ENCODE results near the gene PHF21A. TPM values are rescaled to one million over a fixed set of nuclear protein-coding genes. Genes with fewer than 3 reads are reported as not detected.
A peak's percentile ranks its signal among the peaks of the same experiment; 100 is the strongest.

PHF21A gene
- total and polyA plus RNA-seq, 2 of the 13 experiments (the other 11 are each of a cell fraction or from before 2014, with no cell fraction given): 4.1 to 34.6 TPM

- Histone ChIP-seq H4K20me1 (ENCODE audit: insufficient read depth, low read length) (peaks cover 4% of the 10 kb centered on the region; the same call in 1 of the 2 replicates), H3K4me2 (ENCODE audit: low read depth, low read length) (no peak overlapping the region), H2AFZ (ENCODE audit: low read length) (no peak overlapping the region), H3K27me3 (ENCODE audit: control insufficient read depth in 1 of 2, insufficient read depth in 2 of 2, low read length in 2 of 2) (no peaks in the 10 kb centered on the region), H3K9ac (ENCODE audit: insufficient read depth, low read depth, low read length) (no peak overlapping the region), H3K4me3 (replicated peaks in 1 of 3; ENCODE audit: insufficient read depth in 1 of 3, low read depth in 2 of 3, low read length in 3 of 3) (no peak overlapping the region), H3K9me3 (ENCODE audit: low read length) (no peaks in the 10 kb centered on the region), H3K4me1 (ENCODE audit: insufficient read depth, low read length) (no peaks in the 10 kb centered on the region), H3K36me3 (replicated peaks in 1 of 2; ENCODE audit: control insufficient read depth in 1 of 2, insufficient read depth in 2 of 2, low read length in 2 of 2) (peaks cover 7 to 40% of the 10 kb centered on the region in 2 experiments), H3K79me2 (ENCODE audit: insufficient read depth, low read length) (no peaks in the 10 kb centered on the region), H3K27ac (ENCODE audit: extremely low read length, insufficient read depth, low read length) (no peak overlapping the region)
- DNase-seq (ENCODE audit: low spot score) (no peak), ATAC-seq (no peak), FAIRE-seq (no peak)
- 63% methylated on average over 2 of the region's 2 CpGs for WGBS (ENCODE audit: low lambda C conversion rate)
- ChIA-PET CTCF (ENCODE audit: low intra/inter-chr PET ratio, low total read pairs) (no interaction called here), POLR2A (no interaction called here)
- intact Hi-C loops (cut with micrococcal nuclease; ENCODE audit: unreplicated experiment) (no loop called here), in situ Hi-C loops (cut with HindIII; ENCODE audit: extremely low pct_ligation_motif_present, low pct_unique_long_range_greater_than_20kb) (no loop called here)
- no peak for TF ChIP-seq ZNF615 (CRISPR knock-in tag; IDR thresholded peaks at IDR 0.05; ENCODE audit: borderline replicate concordance)
- no peak for TF ChIP-seq FOXA1 (IDR thresholded peaks at IDR 0.05)
- no peak for TF ChIP-seq FOXA1 (CRISPR knock-in tag; IDR thresholded peaks at IDR 0.05)
- no peak for TF ChIP-seq KDM2A (CRISPR knock-in tag; IDR thresholded peaks at IDR 0.05; ENCODE audit: borderline replicate concordance, low read depth)
- TF ChIP-seq ELF4 (CRISPR knock-in tag; IDR thresholded peaks at IDR 0.05; ENCODE audit: borderline replicate concordance): no peak
- BruUV-seq (replicated peaks): no TSS peak
Measured at GRCh38 chr11:45967506-45967905, 153.7 kb downstream of the PHF21A start.

GRCh38 chr11:45964911-45965389 lies 156.3 kb downstream of the PHF21A start:
- CTCF ChIA-PET (ENCODE audit: low intra/inter-chr PET ratio, low total read pairs): interaction anchor here (2.3 kb wide), 1 partner anchor 42 kb away, joined by 31 read pairs; no protein-coding TSS in a partner anchor
- intact Hi-C loops (cut with micrococcal nuclease; ENCODE audit: unreplicated experiment): loop anchor here (1.0 kb wide), 1 partner anchor 41 kb away; no protein-coding TSS in a partner anchor
- H3K27me3 ChIP-seq (ENCODE audit: control insufficient read depth in 1 of 2, insufficient read depth in 2 of 2, low read length in 2 of 2): no peaks in the 10 kb centered on the region
- POLR2A ChIA-PET: no interaction called here
- in situ Hi-C loops (cut with HindIII; ENCODE audit: extremely low pct_ligation_motif_present, low pct_unique_long_range_greater_than_20kb): no loop called here
- no peak overlapping the region for H3K4me2 ChIP-seq (ENCODE audit: low read depth, low read length)
- H4K20me1 ChIP-seq (ENCODE audit: insufficient read depth, low read length): peaks cover 4% of the 10 kb centered on the region
- H3K79me2 ChIP-seq (ENCODE audit: insufficient read depth, low read length): no peaks in the 10 kb centered on the region
- no TSS peak for BruUV-seq (replicated peaks)
- ATAC-seq: peak; percentile 97
- peak; percentile 54 for DNase-seq (ENCODE audit: low spot score)
- no peak overlapping the region for H3K4me3 ChIP-seq (replicated peaks in 1 of 3; ENCODE audit: insufficient read depth in 1 of 3, low read depth in 2 of 3, low read length in 3 of 3)
- H3K36me3 ChIP-seq (replicated peaks in 1 of 2; ENCODE audit: control insufficient read depth in 1 of 2, insufficient read depth in 2 of 2, low read length in 2 of 2): peaks cover 7 to 26% of the 10 kb centered on the region in 2 experiments; a peak in 4 of 5 replicates
- H3K9ac ChIP-seq (ENCODE audit: insufficient read depth, low read depth, low read length): no peak overlapping the region
- H2AFZ ChIP-seq (ENCODE audit: low read length): no peak overlapping the region
- H3K4me1 ChIP-seq (ENCODE audit: insufficient read depth, low read length): no peaks in the 10 kb centered on the region
- WGBS (ENCODE audit: low lambda C conversion rate): 33% methylated on average over 9 of the region's 9 CpGs
- no peak overlapping the region for H3K27ac ChIP-seq (ENCODE audit: extremely low read length, insufficient read depth, low read length)
- peaks cover under 1% of the 10 kb centered on the region; the same call in 1 of the 2 replicates for H3K9me3 ChIP-seq (ENCODE audit: low read length)
- peak; percentile 87 for FAIRE-seq
- TF ChIP-seq HOXA7 (CRISPR knock-in tag; IDR thresholded peaks at IDR 0.05) (no peak), HDAC6 (IDR thresholded peaks at IDR 0.05; ENCODE audit: low read depth, low read length) (no peak), TCF7 (IDR thresholded peaks at IDR 0.05; ENCODE audit: low read depth) (no peak), TFAP4 (IDR thresholded peaks at IDR 0.05; ENCODE audit: borderline replicate concordance, low read depth) (no peak), RFXANK (CRISPR knock-in tag; IDR thresholded peaks at IDR 0.05) (no peak), ZNF850 (CRISPR knock-in tag; conservative IDR thresholded peaks at IDR 0.05) (no peak), ZBTB46 (CRISPR knock-in tag; IDR thresholded peaks at IDR 0.05; ENCODE audit: borderline replicate concordance) (no peak), TEAD3 (CRISPR knock-in tag; optimal IDR thresholded peaks at IDR 0.05; ENCODE audit: borderline replicate concordance) (peak; percentile 64), ZNF276 (CRISPR knock-in tag; IDR thresholded peaks at IDR 0.05; ENCODE audit: low read depth) (no peak)
